ENCODE results near the gene TMUB2.
A peak's percentile ranks its signal among the peaks of the same experiment; 100 is the strongest.

Gene TMUB2

GRCh38 chr17:44152875-44153274 is 33.9 kb upstream of the TMUB2 start:
- CTCF ChIA-PET: interaction anchor here (0.7 to 1.6 kb wide), 3 partner anchors 15 to 210 kb away, joined by 5 to 8 read pairs (median 5); no protein-coding TSS in a partner anchor
- Histone ChIP-seq H3K36me3 (ENCODE audit: control insufficient read depth in 2 of 2, insufficient read depth in 1 of 2, low read length in 2 of 2) (peaks cover 61 to 83% of the 10 kb centered on the region in 2 experiments), H3K9me3 (ENCODE audit: control insufficient read depth, insufficient read depth, low read depth, low read length) (no peaks in the 10 kb centered on the region), H3K4me3 (ENCODE audit: low read depth, low read length) (no peak overlapping the region), H3K4me1 (ENCODE audit: control insufficient read depth, insufficient read depth, low read length) (peaks cover 3% of the 10 kb centered on the region; the same call in 1 of the 2 replicates), H3K27ac (ENCODE audit: extremely low read depth, low read depth, low read length) (peak overlapping the region; percentile 62)
- no peak for TF ChIP-seq ZNF146 (tag by site-specific recombination; IDR thresholded peaks at IDR 0.05)
- no peak for TF ChIP-seq ZNF37A (tag by site-specific recombination; IDR thresholded peaks at IDR 0.05)
- TF ChIP-seq BCL11A (tag by site-specific recombination; IDR thresholded peaks at IDR 0.05; ENCODE audit: low read depth): no peak
- no peak for TF ChIP-seq MZF1 (tag by site-specific recombination; IDR thresholded peaks at IDR 0.05; ENCODE audit: borderline replicate concordance)
- no peak for TF ChIP-seq ZNF514 (tag by site-specific recombination; IDR thresholded peaks at IDR 0.05)
- no peak for TF ChIP-seq ZNF404 (tag by site-specific recombination; IDR thresholded peaks at IDR 0.05)
- no peak for TF ChIP-seq ZNF843 (tag by site-specific recombination; IDR thresholded peaks at IDR 0.05)
- TF ChIP-seq KLF1 (tag by site-specific recombination; IDR thresholded peaks at IDR 0.05): no peak
- POLR2A ChIA-PET: no interaction called here

- Histone ChIP-seq H3K27ac (ENCODE audit: extremely low read depth, low read depth, low read length) (peak overlapping the region; percentile 0; the same call in 1 of the 2 replicates), H3K4me1 (ENCODE audit: control insufficient read depth, insufficient read depth, low read length) (peaks cover 3% of the 10 kb centered on the region; the same call in 1 of the 2 replicates), H3K4me3 (ENCODE audit: low read depth, low read length) (no peak overlapping the region), H3K36me3 (ENCODE audit: control insufficient read depth in 2 of 2, insufficient read depth in 1 of 2, low read length in 2 of 2) (peaks cover 56 to 81% of the 10 kb centered on the region in 2 experiments), H3K9me3 (ENCODE audit: control insufficient read depth, insufficient read depth, low read depth, low read length) (no peaks in the 10 kb centered on the region)
- CTCF ChIA-PET: interaction anchor here (0.5 to 1.0 kb wide), 4 partner anchors 13 to 518 kb away, joined by 3 to 4 read pairs (median 3); no protein-coding TSS in a partner anchor
- POLR2A ChIA-PET: interaction anchor here (0.6 to 1.0 kb wide), 3 partner anchors 11 to 1041 kb away, joined by 3 read pairs; no protein-coding TSS in a partner anchor
- 0 out of 2 replicates have a peak, but pooled peaks have one; percentile 16 for TF ChIP-seq SCRT2 (tag by site-specific recombination; IDR thresholded peaks at IDR 0.05)
- no peak for TF ChIP-seq SCRT1 (tag by site-specific recombination; IDR thresholded peaks at IDR 0.05; ENCODE audit: borderline replicate concordance)
- peak; percentile 31; the same call in 1 of the 2 replicates for TF ChIP-seq ZNF394 (tag by site-specific recombination; IDR thresholded peaks at IDR 0.05; ENCODE audit: borderline replicate concordance)
- 0 out of 2 replicates have a peak, but pooled peaks have one; percentile 22 for TF ChIP-seq PRDM10 (tag by site-specific recombination; IDR thresholded peaks at IDR 0.05)
These were observed 31.3 kb upstream of the TMUB2 start for GRCh38 chr17:44155488-44155887.

- Histone ChIP-seq H3K4me1 (ENCODE audit: control insufficient read depth, insufficient read depth, low read length) (no peaks in the 10 kb centered on the region), H3K9me3 (ENCODE audit: control insufficient read depth, insufficient read depth, low read depth, low read length) (no peaks in the 10 kb centered on the region), H3K27ac (ENCODE audit: extremely low read depth, low read depth, low read length) (no peak overlapping the region), H3K4me3 (ENCODE audit: low read depth, low read length) (no peak overlapping the region), H3K36me3 (ENCODE audit: control insufficient read depth in 2 of 2, insufficient read depth in 1 of 2, low read length in 2 of 2) (peaks cover 43 to 64% of the 10 kb centered on the region in 2 experiments)
- CTCF ChIA-PET: interaction anchor here (0.6 to 3.9 kb wide), 3 partner anchors 9 to 116 kb away, joined by 4 to 21 read pairs (median 12); no protein-coding TSS in a partner anchor
- no peak for TF ChIP-seq ZNF473 (tag by site-specific recombination; IDR thresholded peaks at IDR 0.05)
- TF ChIP-seq SP2 (tag by site-specific recombination; IDR thresholded peaks at IDR 0.05): no peak
- no peak for TF ChIP-seq ZNF837 (tag by site-specific recombination; IDR thresholded peaks at IDR 0.05)
- no peak for TF ChIP-seq ZNF645 (tag by site-specific recombination; IDR thresholded peaks at IDR 0.05)
- TF ChIP-seq PRDM1 (tag by site-specific recombination; IDR thresholded peaks at IDR 0.05): peak; percentile 35; the same call in 1 of the 2 replicates
- POLR2A ChIA-PET: interaction anchor here (1.1 to 1.6 kb wide), 2 partner anchors 9 to 43 kb away, joined by 3 to 5 read pairs; no protein-coding TSS in a partner anchor
These were observed 27.1 kb upstream of the TMUB2 start for GRCh38 chr17:44159519-44160210.

Data from HEK293 (cell line).